Lower leg skin (tissue), 4 donors: ENCODE results near the gene CDC6. TPM values are rescaled to one million over a fixed set of nuclear protein-coding genes. Genes with fewer than 3 reads are reported as not detected.

ENCODE experiments used
- DNase-seq, 2 donors: peaks; one replicate each; pipeline ENCODE4 v3.0.0-alpha.2; 2019; ENCODE audit warnings: low spot score in 2 of 2
- H3K4me3 ChIP-seq: fragments of 200-600 bp; sonication (generic); 2 replicates; pipeline ENCODE4 v1.5.1; 2017; ENCODE audit warnings: mild to moderate bottlenecking, low read depth; ENCODE audit not compliant: poor library complexity, severe bottlenecking
- CTCF ChIP-seq, 3 donors: fragments of 450-650 bp; IDR thresholded peaks; one replicate each; pipeline ENCODE4 v1.5.1; 2016; ENCODE audit warnings: antibody characterized with exemption in 3 of 3, mild to moderate bottlenecking in 3 of 3, moderate library complexity in 2 of 3
- POLR2A ChIP-seq, 2 donors: fragments of 450-650 bp; IDR thresholded peaks; one replicate each; pipeline ENCODE4 v1.6.1; 2016 to 2017; ENCODE audit warnings: antibody characterized with exemption in 2 of 2, mild to moderate bottlenecking in 1 of 2, moderate library complexity in 1 of 2
- WGBS, 2 donors: methylation state at CpG; one replicate each; pipeline ENCODE4 v1.1.5; 2018; 5-methylcytosine and 5-hydroxymethylcytosine counted together
- intact Hi-C: fragments of 100-400 bp; cut with DNase I; formaldehyde crosslinking; loops from one replicate; pipeline ENCODE4 v1.15.0; 2023; ENCODE audit warnings: low total_unique reads
- total RNA-seq, 4 donors: library from RNA; depleted of rRNA; stranded (reverse); fragments of >200 nt; gene quantifications; one replicate each; pipeline ENCODE4 v1.1.0, GENCODE V29; 2016

Gene CDC6
- total RNA-seq, 4 donors from 2014 or later, result 0.42 to 1.6 (median 1.0) TPM

- no peak overlapping the region for H3K4me3 ChIP-seq
- WGBS, 2 donors, result 80 to 84% methylated on average over 27 of the region's 27 CpGs
- TF ChIP-seq POLR2A (IDR thresholded peaks at IDR 0.05) (no peak), CTCF (IDR thresholded peaks at IDR 0.05) (no peak)
- no peak for DNase-seq
- intact Hi-C loops, result loop anchor here (10.0 kb wide), 2 partner anchors 147 to 203 kb away; no protein-coding TSS in a partner anchor
Measured at GRCh38 chr17:40351359-40352236, 63.9 kb downstream of the CDC6 start.

- 81 to 88% methylated on average over 7 of the region's 7 CpGs for WGBS, 2 donors
- TF ChIP-seq CTCF (IDR thresholded peaks at IDR 0.05) (no peak), POLR2A (IDR thresholded peaks at IDR 0.05) (no peak)
- no peak for DNase-seq
- no peak overlapping the region for H3K4me3 ChIP-seq
- intact Hi-C loops, result loop anchor here (10.0 kb wide), 2 partner anchors 148 to 202 kb away; no protein-coding TSS in a partner anchor
Measured at GRCh38 chr17:40352237-40352778, 64.6 kb downstream of the CDC6 start.

- no peak for TF ChIP-seq CTCF (IDR thresholded peaks at IDR 0.05)
- TF ChIP-seq POLR2A (IDR thresholded peaks at IDR 0.05), result no peak
- WGBS, 2 donors, result 81 to 88% methylated on average over 9 of the region's 9 CpGs
- intact Hi-C loops, result loop anchor here (10.0 kb wide), 2 partner anchors 148 to 202 kb away; no protein-coding TSS in a partner anchor
- no peak for DNase-seq
- H3K4me3 ChIP-seq, result no peak overlapping the region
Measured at GRCh38 chr17:40352779-40353394, 65.2 kb downstream of the CDC6 start.

Other genes with a start within 250 kb of the CDC6 start
- gene MED24, start 233.5 kb upstream of the CDC6 start, total RNA-seq, result 10 to 100 TPM; 47.2 to 88.9 (median 62.9) TPM
- 10 to 100 TPM; 28.2 to 56.8 (median 42.6) TPM for gene THRA, start 224.9 kb upstream of the CDC6 start, total RNA-seq
- 100 to 1,000 TPM; 111 to 194 (median 148) TPM for gene NR1D1, start 187.3 kb upstream of the CDC6 start, total RNA-seq
- 100 to 1,000 TPM in 1 of 4 donors, 10 to 100 TPM in 3; 70.6 to 117 (median 82.4) TPM for gene MSL1, start 165.9 kb upstream of the CDC6 start, total RNA-seq
- 10 to 100 TPM; 32.3 to 58.1 (median 53.0) TPM for gene CASC3, start 147.3 kb upstream of the CDC6 start, total RNA-seq
- 100 to 1,000 TPM; 273 to 467 (median 316) TPM for gene RAPGEFL1, start 110.4 kb upstream of the CDC6 start, total RNA-seq
- 10 to 100 TPM; 14.5 to 24.3 (median 18.5) TPM for gene WIPF2, start 68.6 kb upstream of the CDC6 start, total RNA-seq
- gene RARA, start 21.3 kb downstream of the CDC6 start, total RNA-seq, result 10 to 100 TPM; 18.1 to 38.0 (median 25.2) TPM
- not detected for gene GJD3, start 76.9 kb downstream of the CDC6 start, total RNA-seq
- 10 to 100 TPM in 1 of 4 donors, 1 to 10 TPM in 3; 5.7 to 11.9 (median 8.2) TPM for gene TOP2A, start 130.0 kb downstream of the CDC6 start, total RNA-seq
- gene IGFBP4, start 155.6 kb downstream of the CDC6 start, total RNA-seq, result 10 to 100 TPM; 35.1 to 90.4 (median 39.6) TPM
- 1,000 to 10,000 TPM in 1 of 4 donors, 100 to 1,000 TPM in 3; 413 to 1,865 (median 485) TPM for gene TNS4, start 213.7 kb downstream of the CDC6 start, total RNA-seq